ENCODE measurements around the gene STX1A.

STX1A gene

GRCh38 chr7:73707045-73707631 is 12.3 kb downstream of the STX1A start:
- DNase-seq, result no peak

- no peak for DNase-seq
These were observed 13.1 kb downstream of the STX1A start for GRCh38 chr7:73706126-73707044.

- no peak for DNase-seq
These were observed 13.9 kb downstream of the STX1A start for GRCh38 chr7:73705551-73705920.

GRCh38 chr7:73704640-73705550 is 14.6 kb downstream of the STX1A start:
- no peak for DNase-seq

- peak; percentile 53 for DNase-seq
These were observed 15.5 kb downstream of the STX1A start for GRCh38 chr7:73703757-73704639.

GRCh38 chr7:73703225-73703624 is 16.2 kb downstream of the STX1A start:
- DNase-seq, result no peak

- DNase-seq, result no peak
These were observed 16.8 kb downstream of the STX1A start for GRCh38 chr7:73702665-73703064.

GRCh38 chr7:73702226-73702625 is 17.2 kb downstream of the STX1A start:
- no peak for DNase-seq

GRCh38 chr7:73701357-73701995 is 18.0 kb downstream of the STX1A start:
- no peak for DNase-seq

GRCh38 chr7:73700581-73701134 is 18.8 kb downstream of the STX1A start:
- DNase-seq, result no peak

- DNase-seq, result no peak
These were observed 19.4 kb downstream of the STX1A start for GRCh38 chr7:73700069-73700423.

GRCh38 chr7:73699370-73700068 is 19.9 kb downstream of the STX1A start:
- no peak for DNase-seq

GRCh38 chr7:73698410-73698809 is 21.1 kb downstream of the STX1A start:
- no peak for DNase-seq

- DNase-seq, result no peak
These were observed 23.1 kb downstream of the STX1A start for GRCh38 chr7:73696372-73696771.

- DNase-seq, result no peak
These were observed 28.8 kb downstream of the STX1A start for GRCh38 chr7:73690646-73691045.

- no peak for DNase-seq
These were observed 31.2 kb downstream of the STX1A start for GRCh38 chr7:73688288-73688687.

GRCh38 chr7:73685311-73685710 is 34.2 kb downstream of the STX1A start:
- DNase-seq, result no peak

- no peak for DNase-seq
These were observed 35.4 kb downstream of the STX1A start for GRCh38 chr7:73683788-73684693.

- DNase-seq, result peak; percentile 84
These were observed 36.2 kb downstream of the STX1A start, which contains the start of the genes BUD23 and DNAJC30 for GRCh38 chr7:73683056-73683787. Gene BUD23, plus strand, starts transcription at chr7:73683597. Its CDS starts 29 bp downstream, at chr7:73683626. Gene DNAJC30, minus strand, starts transcription at chr7:73683453. Its CDS starts 30 bp downstream, at chr7:73683423.

Measured in right kidney (tissue), 1 donor.